Stimulated activated CD4-positive, alpha-beta T cell treated with anti-CD3 and anti-CD28 coated beads, Interleukin-4, amount 100 ng/mL, for 1 hour (primary cell): ENCODE measurements around the gene BRSK2.

Source experiments
- DNase-seq: peaks from one replicate; pipeline ENCODE4 v3.0.0-alpha.2; 2020

BRSK2 gene

GRCh38 chr11:1469911-1470680, 80.4 kb downstream of the BRSK2 start:
- DNase-seq = no peak

GRCh38 chr11:1470681-1471611, 81.2 kb downstream of the BRSK2 start:
- no peak for DNase-seq

GRCh38 chr11:1471736-1472135, 82.0 kb downstream of the BRSK2 start:
- DNase-seq = no peak

GRCh38 chr11:1472180-1473005, 82.7 kb downstream of the BRSK2 start:
- no peak for DNase-seq

- no peak for DNase-seq
Observed at GRCh38 chr11:1473011-1473628, 83.4 kb downstream of the BRSK2 start.

- no peak for DNase-seq
Observed at GRCh38 chr11:1473786-1474185, 84.1 kb downstream of the BRSK2 start.

GRCh38 chr11:1475841-1476240, 86.1 kb downstream of the BRSK2 start:
- DNase-seq = no peak

GRCh38 chr11:1476940-1477736, 87.4 kb downstream of the BRSK2 start:
- DNase-seq = no peak

- DNase-seq = no peak
Observed at GRCh38 chr11:1478011-1478410, 88.3 kb downstream of the BRSK2 start.

- no peak for DNase-seq
Observed at GRCh38 chr11:1478544-1478943, 88.8 kb downstream of the BRSK2 start.

- DNase-seq = no peak
Observed at GRCh38 chr11:1479006-1479677, 89.4 kb downstream of the BRSK2 start.

GRCh38 chr11:1479678-1480118, 90.0 kb downstream of the BRSK2 start:
- DNase-seq = no peak

GRCh38 chr11:1480191-1480554, 90.4 kb downstream of the BRSK2 start:
- no peak for DNase-seq

- no peak for DNase-seq
Observed at GRCh38 chr11:1480555-1481482, 91.1 kb downstream of the BRSK2 start.

- no peak for DNase-seq
Observed at GRCh38 chr11:1481483-1481825, 91.7 kb downstream of the BRSK2 start.

GRCh38 chr11:1481861-1482441, 92.2 kb downstream of the BRSK2 start:
- DNase-seq = no peak

- DNase-seq = no peak
Observed at GRCh38 chr11:1482581-1483444, 93.1 kb downstream of the BRSK2 start.

- no peak for DNase-seq
Observed at GRCh38 chr11:1483445-1483961, 93.8 kb downstream of the BRSK2 start.
